GM12872 (cell line): ENCODE data around the gene ZSCAN31.

ENCODE experiments used
- TF ChIP-seq, protein P1 (sequence below): IDR thresholded peaks from 3 replicates; pipeline ENCODE4 v1.5.1; 2011; ENCODE audit warnings: low read depth, mild to moderate bottlenecking, low read length, moderate library complexity; ENCODE audit not compliant: insufficient read depth

ZSCAN31 gene

DNA sequence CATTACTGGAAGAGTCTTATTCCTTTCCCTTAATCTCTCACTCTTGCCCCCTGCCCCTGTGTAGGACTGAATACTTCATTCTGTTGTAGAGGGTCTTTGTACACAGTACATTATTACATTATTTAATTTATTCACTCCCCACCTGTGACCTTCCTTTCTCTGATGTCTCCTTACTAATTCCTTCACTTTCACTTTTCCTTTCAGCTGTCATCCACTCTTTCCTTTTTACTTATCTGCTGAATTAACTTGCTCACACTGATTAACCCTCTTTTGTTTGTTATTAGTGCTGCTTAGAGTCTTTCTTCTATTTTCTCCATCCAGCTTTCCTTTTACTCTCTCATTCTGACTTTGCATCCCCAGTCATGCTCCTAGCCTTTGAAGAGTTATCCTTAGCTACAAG is 61.1 kb downstream of the ZSCAN31 start:
- TF ChIP-seq, protein P1, sequence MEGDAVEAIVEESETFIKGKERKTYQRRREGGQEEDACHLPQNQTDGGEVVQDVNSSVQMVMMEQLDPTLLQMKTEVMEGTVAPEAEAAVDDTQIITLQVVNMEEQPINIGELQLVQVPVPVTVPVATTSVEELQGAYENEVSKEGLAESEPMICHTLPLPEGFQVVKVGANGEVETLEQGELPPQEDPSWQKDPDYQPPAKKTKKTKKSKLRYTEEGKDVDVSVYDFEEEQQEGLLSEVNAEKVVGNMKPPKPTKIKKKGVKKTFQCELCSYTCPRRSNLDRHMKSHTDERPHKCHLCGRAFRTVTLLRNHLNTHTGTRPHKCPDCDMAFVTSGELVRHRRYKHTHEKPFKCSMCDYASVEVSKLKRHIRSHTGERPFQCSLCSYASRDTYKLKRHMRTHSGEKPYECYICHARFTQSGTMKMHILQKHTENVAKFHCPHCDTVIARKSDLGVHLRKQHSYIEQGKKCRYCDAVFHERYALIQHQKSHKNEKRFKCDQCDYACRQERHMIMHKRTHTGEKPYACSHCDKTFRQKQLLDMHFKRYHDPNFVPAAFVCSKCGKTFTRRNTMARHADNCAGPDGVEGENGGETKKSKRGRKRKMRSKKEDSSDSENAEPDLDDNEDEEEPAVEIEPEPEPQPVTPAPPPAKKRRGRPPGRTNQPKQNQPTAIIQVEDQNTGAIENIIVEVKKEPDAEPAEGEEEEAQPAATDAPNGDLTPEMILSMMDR, result no peak
